HTERT RPE-1 (cell line): ENCODE measurements around the gene TRMT1.
"Not testable (repeated sequence)": the region's sequence is repeated elsewhere in the genome, so short reads cannot be mapped to it uniquely, and the experiment has no call there.

Experiments
- in situ Hi-C: fragments of 300-500 bp; cut with MboI; formaldehyde crosslinking; loops from 4 replicates; pipeline ENCODE4 v1.14.3; 2020; ENCODE audit warnings: low sequenced_read_pairs

Gene TRMT1

GRCh38 chr19:13116282-13117175 lies at the start of gene TRMT1:
Gene TRMT1 (minus strand): TSS chr19:13116740. CDS start chr19:13116399, 341 bp downstream.
- in situ Hi-C loops = no loop called here

DNA sequence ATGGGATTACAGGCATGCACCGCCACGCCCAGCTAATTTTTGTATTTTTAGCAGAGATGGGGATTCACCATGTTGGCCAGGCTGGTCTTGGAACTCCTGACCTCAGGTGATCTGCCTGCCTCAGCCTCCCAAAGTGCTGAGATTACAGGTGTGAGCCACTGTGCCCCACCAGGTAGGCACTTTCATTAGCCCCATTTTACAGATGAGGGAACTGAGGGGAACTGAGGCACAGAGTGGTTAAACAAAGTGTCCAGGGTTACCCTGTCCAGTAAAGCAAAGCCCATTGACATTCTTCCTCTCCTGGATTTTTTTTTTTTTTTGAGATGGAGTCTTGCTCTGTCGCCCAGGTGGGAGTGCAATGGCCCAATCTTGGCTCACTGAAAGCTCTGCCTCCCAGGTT lies 49.6 kb upstream of the TRMT1 start:
- in situ Hi-C loops = not testable (repeated sequence)

- in situ Hi-C loops = no loop called here
Measured at GRCh38 chr19:13165162-13165997, 48.8 kb upstream of the TRMT1 start.

GRCh38 chr19:13164343-13165161 lies 48.0 kb upstream of the TRMT1 start:
- in situ Hi-C loops = no loop called here

DNA sequence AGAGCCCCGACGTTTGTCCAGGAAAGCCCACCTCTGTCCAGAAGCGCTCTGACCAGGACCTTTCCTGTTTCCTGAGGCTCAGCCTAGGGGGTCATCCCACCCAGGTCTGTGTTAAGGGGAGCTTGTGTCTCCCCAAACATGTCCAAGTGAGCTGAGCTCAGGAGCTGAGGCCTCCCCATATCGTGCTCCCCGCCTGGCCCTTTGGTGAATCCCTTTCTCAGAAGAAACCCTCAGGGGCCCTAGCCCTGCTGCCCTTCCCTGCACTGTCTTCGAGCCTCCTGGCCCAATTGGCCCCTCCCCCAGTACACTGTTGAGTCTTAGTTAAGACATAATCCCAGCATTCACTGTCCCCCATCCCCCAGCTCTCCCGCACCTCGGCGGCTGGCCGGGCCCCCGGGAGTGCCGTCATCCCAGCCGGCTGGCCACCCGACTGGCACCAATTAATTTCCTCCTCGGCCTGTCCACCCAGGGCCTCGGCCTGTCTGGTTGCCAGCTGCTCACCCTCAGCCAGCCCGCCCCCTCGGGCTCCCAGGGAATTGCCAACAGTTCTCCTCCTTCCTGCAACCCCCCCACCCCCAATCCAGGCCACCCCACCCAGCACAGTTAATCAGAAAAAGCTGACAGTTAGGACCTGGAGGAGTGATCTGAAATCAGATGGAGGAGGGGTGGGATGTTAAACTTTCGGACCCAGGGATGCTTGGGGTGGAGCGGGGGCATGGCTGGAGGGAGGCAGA lies 47.2 kb upstream of the TRMT1 start:
- in situ Hi-C loops = no loop called here

- in situ Hi-C loops = no loop called here
Measured at GRCh38 chr19:13162724-13163608, 46.4 kb upstream of the TRMT1 start.

GRCh38 chr19:13160557-13160956 lies 44.0 kb upstream of the TRMT1 start:
- in situ Hi-C loops = no loop called here

DNA sequence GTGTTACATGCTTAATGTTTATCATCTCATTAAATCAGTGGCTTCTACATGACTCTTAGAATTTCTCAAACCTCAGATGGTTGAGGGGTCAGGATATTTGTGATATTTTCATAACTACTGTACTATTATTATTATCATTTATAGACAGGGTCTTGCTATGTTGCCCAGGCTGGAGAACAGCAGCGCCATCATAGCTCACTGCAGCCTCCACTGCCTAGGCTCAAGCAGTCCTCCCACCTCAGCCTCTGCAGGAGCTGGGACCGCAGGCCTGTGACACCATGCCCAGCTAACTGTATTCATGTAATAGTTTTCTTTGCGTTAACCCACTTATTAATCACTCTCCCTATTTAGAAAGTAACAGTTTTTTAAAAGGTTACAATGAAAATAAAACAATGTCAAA lies 43.2 kb upstream of the TRMT1 start:
- in situ Hi-C loops = no loop called here

- in situ Hi-C loops = no loop called here
Measured at GRCh38 chr19:13155472-13156359, 39.2 kb upstream of the TRMT1 start.

DNA sequence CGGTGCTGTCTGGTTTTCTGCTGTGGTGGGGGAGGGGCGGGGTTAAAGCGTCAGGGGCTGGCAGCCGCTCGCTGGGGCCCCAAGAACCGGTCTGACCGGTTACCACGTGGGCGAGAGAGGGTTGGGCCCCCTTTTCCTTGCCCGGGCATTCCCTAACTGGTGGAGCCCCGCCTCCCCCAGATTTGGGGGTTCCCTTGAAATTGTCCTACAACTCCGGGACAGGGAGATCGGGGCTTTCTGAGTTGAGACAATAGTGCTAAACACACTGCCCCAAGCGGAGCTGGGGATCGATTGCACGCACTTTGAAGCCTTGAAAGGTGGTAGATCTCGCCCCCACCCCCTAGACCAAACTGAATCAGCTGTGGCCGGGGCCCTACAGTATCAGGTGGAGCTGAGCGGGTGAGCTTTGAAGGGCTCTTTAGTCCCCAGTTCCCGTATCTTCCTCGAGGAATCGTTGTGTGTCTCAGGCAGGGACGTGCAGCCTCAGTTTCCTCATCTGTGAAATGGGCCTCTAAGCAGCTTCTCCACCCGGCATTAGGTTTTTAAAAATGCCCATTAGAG lies 38.5 kb upstream of the TRMT1 start:
- in situ Hi-C loops = no loop called here

DNA sequence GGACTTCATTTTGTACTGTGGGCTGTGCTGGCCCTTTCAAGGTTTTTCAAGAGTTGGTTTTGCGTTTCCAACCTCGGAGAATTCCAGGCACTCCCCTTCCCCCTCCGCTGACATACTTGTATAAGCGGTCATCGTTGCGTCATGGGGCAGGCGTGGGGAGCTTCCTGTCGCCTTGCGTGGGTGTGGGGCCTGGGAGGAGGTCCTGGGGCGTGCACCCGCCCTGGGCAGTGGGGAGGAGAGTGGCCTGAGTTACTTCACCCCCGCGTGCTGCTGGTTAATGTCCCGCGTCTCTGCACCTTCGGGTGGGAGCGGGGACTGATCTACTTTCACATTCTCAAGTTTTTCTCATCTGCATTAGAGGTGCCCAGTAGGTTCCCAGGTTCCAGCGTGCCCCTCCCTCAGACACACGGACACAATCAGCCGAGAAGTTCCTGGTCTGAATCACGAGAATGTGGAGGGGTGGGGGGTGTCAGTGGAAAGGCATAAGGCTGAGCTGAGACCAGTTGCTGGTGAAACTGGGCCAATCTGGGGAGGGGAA lies 37.8 kb upstream of the TRMT1 start:
- in situ Hi-C loops = no loop called here

DNA sequence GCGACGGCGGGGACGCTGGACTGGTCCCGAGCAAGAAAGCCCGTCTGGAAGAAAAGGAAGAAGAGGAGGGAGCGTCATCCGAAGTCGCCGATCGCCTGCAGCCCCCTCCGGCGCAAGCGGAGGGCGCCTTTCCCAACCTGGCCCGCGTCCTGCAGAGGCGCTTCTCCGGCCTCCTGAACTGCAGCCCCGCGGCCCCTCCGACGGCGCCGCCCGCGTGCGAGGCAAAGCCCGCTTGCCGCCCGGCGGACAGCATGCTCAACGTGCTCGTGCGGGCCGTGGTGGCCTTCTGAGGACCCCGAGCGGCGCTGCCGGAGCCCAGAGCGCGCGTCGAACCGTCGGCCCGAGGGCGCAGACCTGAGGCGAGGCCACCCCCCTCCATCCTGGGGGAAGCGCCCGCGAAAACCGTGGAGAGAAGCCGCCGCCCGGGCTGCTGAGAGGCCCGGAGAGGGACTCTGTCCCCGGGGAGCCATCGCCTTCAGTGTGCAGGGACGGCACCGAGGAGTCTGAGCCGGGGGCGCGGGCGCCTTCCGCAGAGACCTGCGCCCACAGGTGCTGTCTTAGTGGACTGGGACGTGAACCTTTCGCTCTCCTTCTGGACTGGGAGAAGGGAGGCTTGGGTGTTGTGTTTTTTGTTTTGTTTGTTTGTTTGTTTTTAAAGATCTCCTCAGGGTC lies 37.2 kb upstream of the TRMT1 start:
- in situ Hi-C loops = no loop called here

DNA sequence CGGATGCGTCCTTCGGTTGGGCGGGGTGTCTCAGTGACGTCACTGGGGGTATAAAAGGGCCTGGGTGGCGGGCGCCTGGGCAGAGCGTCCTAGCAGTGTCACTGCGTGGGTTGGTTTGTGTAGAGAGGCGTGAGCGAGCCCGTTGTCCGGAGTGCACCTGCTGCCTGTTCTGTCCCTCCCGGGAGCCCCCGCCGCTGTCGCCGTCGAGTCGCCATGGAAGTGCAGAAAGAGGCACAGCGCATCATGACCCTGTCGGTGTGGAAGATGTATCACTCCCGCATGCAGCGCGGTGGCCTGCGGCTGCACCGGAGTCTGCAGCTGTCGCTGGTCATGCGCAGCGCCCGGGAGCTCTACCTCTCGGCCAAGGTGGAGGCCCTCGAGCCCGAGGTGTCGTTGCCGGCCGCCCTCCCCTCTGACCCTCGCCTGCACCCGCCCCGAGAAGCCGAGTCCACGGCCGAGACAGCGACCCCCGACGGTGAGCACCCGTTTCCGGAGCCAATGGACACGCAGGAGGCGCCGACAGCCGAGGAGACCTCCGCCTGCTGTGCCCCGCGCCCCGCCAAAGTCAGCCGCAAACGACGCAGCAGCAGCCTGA lies 36.5 kb upstream of the TRMT1 start:
- in situ Hi-C loops = no loop called here

DNA sequence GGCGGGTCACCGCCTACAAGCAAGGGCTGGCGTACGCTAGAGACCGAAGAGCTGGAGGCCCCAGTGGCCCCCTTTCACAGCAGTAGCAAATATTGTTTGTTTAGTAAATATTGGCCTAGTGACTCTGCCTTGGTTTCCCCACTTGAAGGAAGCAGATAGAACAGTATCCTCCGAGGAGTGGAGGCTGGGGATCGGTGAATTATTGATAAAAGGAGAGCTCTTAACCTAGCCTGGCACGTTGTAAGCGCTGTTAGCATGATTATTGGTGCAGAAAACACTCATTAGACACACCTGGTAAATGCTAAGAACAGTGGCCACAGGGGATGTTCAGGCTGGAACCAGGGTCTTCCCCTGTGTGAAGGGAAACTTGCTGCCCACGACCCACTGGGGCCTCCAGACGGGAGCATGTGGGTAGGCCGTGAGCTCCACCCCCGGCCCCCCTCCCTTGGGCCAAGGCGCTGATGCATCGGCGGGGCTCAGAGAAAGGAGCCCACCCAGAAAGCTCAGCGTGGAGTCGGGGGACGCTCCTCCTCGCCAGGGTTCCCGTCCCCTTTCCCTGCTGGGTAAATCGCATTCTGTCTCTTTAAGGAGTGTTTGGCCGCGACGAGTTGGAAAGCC lies 35.9 kb upstream of the TRMT1 start:
- in situ Hi-C loops = no loop called here

DNA sequence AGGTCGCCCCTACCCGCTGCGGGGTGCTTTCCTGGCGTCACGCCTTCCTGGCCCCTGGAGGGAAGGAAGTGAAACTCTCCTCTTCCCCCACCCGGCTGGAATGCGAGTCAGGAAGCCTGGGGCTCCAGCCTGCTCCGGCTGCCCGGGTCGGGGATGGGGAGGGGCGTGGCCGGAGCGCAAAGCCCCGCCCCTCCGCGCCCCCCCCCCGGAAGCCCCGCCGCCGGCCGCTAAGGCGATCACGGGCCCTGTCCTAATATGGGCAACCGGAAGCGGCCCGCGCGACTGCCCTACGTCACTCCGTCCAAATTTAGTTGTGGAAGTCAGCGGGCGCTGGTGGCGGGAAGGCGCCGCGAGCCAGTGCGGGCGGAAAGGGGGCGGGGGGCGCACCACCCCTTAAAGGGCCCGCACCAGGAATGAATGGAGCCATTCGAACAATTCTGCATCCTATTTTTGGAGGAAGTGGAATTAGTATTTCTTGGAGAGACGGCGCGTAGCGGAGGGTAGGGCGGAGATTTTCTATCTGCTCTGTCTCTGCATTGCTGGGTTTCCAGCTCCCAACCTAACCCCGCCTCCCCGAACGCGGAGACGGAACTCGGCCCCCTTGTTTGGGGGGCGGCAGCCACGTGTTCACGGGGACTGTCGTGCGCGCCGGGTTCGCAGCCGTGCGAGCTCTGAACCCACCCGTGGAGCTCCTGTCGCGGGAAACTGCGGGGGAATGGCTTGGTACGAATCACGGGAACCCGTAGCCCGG lies 35.2 kb upstream of the TRMT1 start:
- in situ Hi-C loops = no loop called here
